ENCODE measurements around the gene TDRD7.

- TF ChIP-seq POLR2A (IDR thresholded peaks at IDR 0.05) (no peak), CTCF (IDR thresholded peaks at IDR 0.05) (no peak), POLR2AphosphoS5 (IDR thresholded peaks at IDR 0.05) (no peak)
These were observed 63.2 kb downstream of the TDRD7 start for GRCh38 chr9:97475059-97475458.

Measured in breast epithelium (tissue), 3 donors.